Spleen (tissue), 11 donors: ENCODE results near the gene ARHGAP45. TPM values are rescaled to one million over a fixed set of nuclear protein-coding genes. Genes with fewer than 3 reads are reported as not detected.

ENCODE experiments used
- DNase-seq: peaks from one replicate; pipeline ENCODE4 v3.0.0-alpha.2; 2020
- H3K27ac ChIP-seq, 8 donors: fragments of 200-600 bp; sonication (generic) in 7 of 8; 1 replicate in 4 of 8; 2 replicates in 4 of 8; pipeline versions ENCODE4 v1.5.0 to v1.8.0; 2016 to 2021; ENCODE audit warnings: inconsistent platforms in 4 of 8, mild to moderate bottlenecking in 4 of 8, moderate library complexity in 1 of 8
- H3K27me3 ChIP-seq, 7 donors: fragments of 200-600 bp; sonication (generic) in 6 of 7; replicated peaks in 1 of 7; 1 replicate in 4 of 7; 2 replicates in 3 of 7; pipeline versions ENCODE4 v1.5.0 to v1.8.0; 2016 to 2021; ENCODE audit warnings: inconsistent platforms in 3 of 7, mild to moderate bottlenecking in 1 of 7
- H3K36me3 ChIP-seq, 6 donors: fragments of 200-600 bp; sonication (generic) in 5 of 6; 1 replicate in 4 of 6; 2 replicates in 2 of 6; pipeline versions ENCODE4 v1.5.0 to v1.8.0; 2016 to 2021; ENCODE audit warnings: inconsistent platforms in 2 of 6
- H3K4me1 ChIP-seq, 6 donors: fragments of 200-600 bp; sonication (generic) in 5 of 6; 1 replicate in 3 of 6; 2 replicates in 3 of 6; pipeline versions ENCODE4 v1.5.0 to v1.8.0; 2016 to 2021; ENCODE audit warnings: inconsistent platforms in 3 of 6
- H3K4me3 ChIP-seq, 8 donors: fragments of 200-600 bp; sonication (generic) in 7 of 8; 1 replicate in 4 of 8; 2 replicates in 4 of 8; pipeline versions ENCODE4 v1.5.0 to v1.8.0; 2016 to 2021; ENCODE audit warnings: inconsistent platforms in 4 of 8, mild to moderate bottlenecking in 4 of 8, moderate library complexity in 2 of 8
- H3K9me3 ChIP-seq, 8 donors: fragments of 200-600 bp; sonication (generic) in 7 of 8; 1 replicate in 4 of 8; 2 replicates in 4 of 8; pipeline versions ENCODE4 v1.5.0 to v1.8.0; 2016 to 2021; ENCODE audit warnings: inconsistent platforms in 4 of 8
- POLR2A ChIP-seq, 3 donors: fragments of 450-650 bp; IDR thresholded peaks; one replicate each; pipeline ENCODE4 v1.5.1; 2017; ENCODE audit warnings: antibody characterized with exemption in 3 of 3, mild to moderate bottlenecking in 1 of 3
- POLR2AphosphoS5 ChIP-seq, 3 donors: sonication (generic); formaldehyde crosslinking; IDR thresholded peaks; one replicate each; pipeline ENCODE4 v1.5.1; 2017; ENCODE audit warnings: antibody characterized with exemption in 3 of 3
- WGBS, 5 donors: extraction: QIAGEN DNeasy Blood & Tissue Kit in 3 of 5; methylation state at CpG; one replicate each; pipeline versions ENCODE4 v1.1.5 to v1.1.7; 2013 to 2018; 5-methylcytosine and 5-hydroxymethylcytosine counted together
- intact Hi-C: fragments of 100-400 bp; cut with DNase I; formaldehyde crosslinking; loops from one replicate; pipeline ENCODE4 v1.15.0; 2023; ENCODE audit warnings: low total_unique reads
- polyA plus RNA-seq, 3 donors: library from polyadenylated mRNA; stranded (reverse); fragments of 200-250 nt; gene quantifications; one replicate each; pipeline ENCODE4 v1.2.1, GENCODE V29; 2013
- total RNA-seq, 7 donors: library from RNA; depleted of rRNA in 3 of 7; stranded (reverse); fragments of >200 nt in 3 of 7; fragmentation: NEBNext Ultra II Directional in 4 of 7; extraction: Animal tissue kit (Norgen Biotek cat#: 25700) in 4 of 7; gene quantifications; one replicate each; pipeline versions ENCODE4 v1.1.0 to v1.2.1, GENCODE V29; 2016 to 2021
- TF ChIP-seq, protein P1 (sequence below), 11 experiments: fragments of 200-600 bp in 7 of 11; fragments of 450-650 bp in 4 of 11; sonication (generic) in 4 of 11; IDR thresholded peaks in 8 of 11; conservative IDR thresholded peaks in 3 of 11; 1 replicate in 7 of 11; 2 replicates in 4 of 11; pipeline versions ENCODE4 v1.4.0 to v1.8.0; 2016 to 2021; ENCODE audit warnings: antibody characterized with exemption in 11 of 11, inconsistent platforms in 4 of 11, mild to moderate bottlenecking in 1 of 11
- donor health status: healthy with polysubstance abuse.
- donor health status: DM: no; HTN: no; CAD: no; lungs with moderate emphysema.
- donor health status: DM: no; HTN: no; CAD: no.
- donor health status: Bipolar disorder and iron deficiency.
- donor health status: healthy.
- donor health status: DM: no; HTN: no; CAD: no.
- donor health status: DM: yes; HTN: yes; CAD: no.

The ARHGAP45 gene
- total and polyA plus RNA-seq, 10 donors = 161 to 356 (median 245) TPM

DNA sequence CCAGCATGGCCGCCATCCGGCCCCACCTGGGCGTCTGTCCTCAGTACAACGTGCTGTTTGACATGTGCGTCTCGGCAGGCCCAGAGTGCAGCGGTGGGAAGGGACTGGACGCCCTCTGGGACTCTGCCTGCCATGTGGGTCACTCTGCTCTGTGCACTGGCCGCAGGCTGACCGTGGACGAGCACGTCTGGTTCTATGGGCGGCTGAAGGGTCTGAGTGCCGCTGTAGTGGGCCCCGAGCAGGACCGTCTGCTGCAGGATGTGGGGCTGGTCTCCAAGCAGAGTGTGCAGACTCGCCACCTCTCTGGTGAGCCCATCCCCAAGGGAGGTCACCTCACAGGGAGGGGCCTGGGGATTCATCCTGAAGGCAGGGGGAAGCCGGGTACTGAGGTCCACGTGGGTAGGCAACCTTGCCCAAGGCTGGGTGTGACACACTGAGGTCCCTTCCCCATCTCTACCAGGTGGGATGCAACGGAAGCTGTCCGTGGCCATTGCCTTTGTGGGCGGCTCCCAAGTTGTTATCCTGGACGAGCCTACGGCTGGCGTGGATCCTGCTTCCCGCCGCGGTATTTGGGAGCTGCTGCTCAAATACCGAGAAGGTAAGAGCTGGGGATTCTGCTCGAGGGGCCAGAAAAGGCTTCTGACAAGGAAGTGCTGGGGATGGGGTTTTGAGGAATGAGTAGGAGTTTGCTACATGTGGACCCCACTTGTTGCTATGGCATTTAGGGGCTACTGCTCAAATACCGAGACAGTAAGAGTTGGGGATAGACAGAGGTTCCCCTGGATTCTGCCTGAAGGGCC, 15.8 kb upstream of the ARHGAP45 start:
- Histone ChIP-seq H3K4me1 (peaks cover 0 to 18% (median 9%) of the 10 kb centered on the region in 6 donors), H3K27me3 (no peaks in the 10 kb centered on the region), H3K9me3 (peaks cover 0 to 16% (median 6%) of the 10 kb centered on the region in 8 donors), H3K27ac (no peak overlapping the region), H3K36me3 (peaks cover 0 to 68% (median 36%) of the 10 kb centered on the region in 6 donors), H3K4me3 (no peak overlapping the region)
- TF ChIP-seq POLR2A (IDR thresholded peaks at IDR 0.05) (no peak), POLR2AphosphoS5 (IDR thresholded peaks at IDR 0.05) (peak in 1 of 3 donors; percentile 43)
- WGBS, 5 donors = 90 to 94% (median 92%) methylated on average over 21 to 31 of the region's 31 CpGs
- no peak for DNase-seq
- intact Hi-C loops = no loop called here

DNA sequence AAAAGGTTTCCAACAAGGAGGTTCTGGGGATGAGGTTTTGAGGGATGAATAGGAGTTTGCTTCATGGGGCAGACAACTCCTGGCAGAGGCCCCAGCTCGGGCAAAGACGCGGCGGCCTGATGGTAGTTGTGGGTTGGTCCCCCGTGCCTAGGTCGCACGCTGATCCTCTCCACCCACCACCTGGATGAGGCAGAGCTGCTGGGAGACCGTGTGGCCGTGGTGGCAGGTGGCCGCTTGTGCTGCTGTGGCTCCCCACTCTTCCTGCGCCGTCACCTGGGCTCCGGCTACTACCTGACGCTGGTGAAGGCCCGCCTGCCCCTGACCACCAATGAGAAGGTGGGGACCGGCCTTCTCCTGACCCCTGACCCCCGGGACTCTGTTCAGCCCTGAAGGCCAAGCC, 15.2 kb upstream of the ARHGAP45 start:
- intact Hi-C loops = no loop called here

DNA sequence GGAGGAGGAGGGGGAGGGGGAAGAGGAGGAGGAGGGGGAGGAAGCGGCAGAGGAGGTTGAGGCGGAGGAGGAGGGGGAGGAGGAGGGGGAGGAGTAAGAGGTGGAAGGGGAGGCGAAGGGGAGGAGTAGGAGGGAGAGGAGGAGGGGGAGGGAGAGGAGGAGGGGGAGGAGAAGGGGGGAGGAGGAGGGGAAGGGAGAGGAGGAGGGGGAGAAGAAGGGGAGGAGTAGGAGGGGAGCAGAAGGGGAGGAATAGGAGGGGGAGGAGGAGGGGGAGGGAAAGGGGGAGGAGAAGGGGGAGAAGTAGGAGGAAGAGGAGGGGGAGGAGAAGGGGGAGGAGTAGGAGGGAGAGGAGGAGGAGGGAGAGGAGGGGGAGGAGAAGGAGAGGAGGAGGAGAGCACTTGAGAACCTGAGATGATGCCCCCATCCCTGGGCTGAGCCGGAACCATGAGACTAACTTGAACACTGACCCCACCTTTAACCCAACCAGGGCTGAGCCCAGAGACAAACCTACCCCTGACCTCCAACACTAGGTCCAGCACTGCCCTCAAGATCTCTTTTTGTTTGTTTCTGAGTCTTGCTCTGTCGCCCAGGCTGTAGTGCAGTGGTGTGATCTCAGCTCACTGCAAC, 14.5 kb upstream of the ARHGAP45 start:
- Histone ChIP-seq H3K27me3 (no peaks in the 10 kb centered on the region), H3K9me3 (peaks cover 7 to 29% (median 19%) of the 10 kb centered on the region in 8 donors), H3K36me3 (peaks cover 0 to 68% (median 34%) of the 10 kb centered on the region in 6 donors), H3K4me3 (no peak overlapping the region), H3K27ac (no peak overlapping the region), H3K4me1 (peaks cover 0 to 7% (median 2%) of the 10 kb centered on the region in 6 donors)
- intact Hi-C loops = no loop called here
- TF ChIP-seq, protein P1, sequence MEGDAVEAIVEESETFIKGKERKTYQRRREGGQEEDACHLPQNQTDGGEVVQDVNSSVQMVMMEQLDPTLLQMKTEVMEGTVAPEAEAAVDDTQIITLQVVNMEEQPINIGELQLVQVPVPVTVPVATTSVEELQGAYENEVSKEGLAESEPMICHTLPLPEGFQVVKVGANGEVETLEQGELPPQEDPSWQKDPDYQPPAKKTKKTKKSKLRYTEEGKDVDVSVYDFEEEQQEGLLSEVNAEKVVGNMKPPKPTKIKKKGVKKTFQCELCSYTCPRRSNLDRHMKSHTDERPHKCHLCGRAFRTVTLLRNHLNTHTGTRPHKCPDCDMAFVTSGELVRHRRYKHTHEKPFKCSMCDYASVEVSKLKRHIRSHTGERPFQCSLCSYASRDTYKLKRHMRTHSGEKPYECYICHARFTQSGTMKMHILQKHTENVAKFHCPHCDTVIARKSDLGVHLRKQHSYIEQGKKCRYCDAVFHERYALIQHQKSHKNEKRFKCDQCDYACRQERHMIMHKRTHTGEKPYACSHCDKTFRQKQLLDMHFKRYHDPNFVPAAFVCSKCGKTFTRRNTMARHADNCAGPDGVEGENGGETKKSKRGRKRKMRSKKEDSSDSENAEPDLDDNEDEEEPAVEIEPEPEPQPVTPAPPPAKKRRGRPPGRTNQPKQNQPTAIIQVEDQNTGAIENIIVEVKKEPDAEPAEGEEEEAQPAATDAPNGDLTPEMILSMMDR (IDR thresholded peaks at IDR 0.05 in 8 of 11, conservative IDR thresholded peaks at IDR 0.05 in 3 of 11) = no peak
- TF ChIP-seq POLR2AphosphoS5 (IDR thresholded peaks at IDR 0.05) = no peak
- no peak for TF ChIP-seq POLR2A (IDR thresholded peaks at IDR 0.05)
- WGBS, 5 donors = 77 to 89% (median 83%) methylated on average over 2 to 5 of the region's 5 CpGs
- no peak for DNase-seq

More for the DNA sequence above, 15.2 kb upstream of the ARHGAP45 start:
- H3K4me3 ChIP-seq = no peak overlapping the region
- no peak for DNase-seq
- TF ChIP-seq POLR2AphosphoS5 (IDR thresholded peaks at IDR 0.05) (peak in 1 of 3 donors; percentile 19), POLR2A (IDR thresholded peaks at IDR 0.05) (no peak)
- TF ChIP-seq, protein P1 (IDR thresholded peaks at IDR 0.05 in 8 of 11, conservative IDR thresholded peaks at IDR 0.05 in 3 of 11) = no peak
- no peak overlapping the region for H3K27ac ChIP-seq
- no peaks in the 10 kb centered on the region for H3K27me3 ChIP-seq
- peaks cover 2 to 22% (median 12%) of the 10 kb centered on the region in 8 donors for H3K9me3 ChIP-seq
- peaks cover 0 to 68% (median 38%) of the 10 kb centered on the region in 6 donors for H3K36me3 ChIP-seq
- H3K4me1 ChIP-seq = peaks cover 0 to 14% (median 6%) of the 10 kb centered on the region in 6 donors
- WGBS, 5 donors = 85 to 94% (median 90%) methylated on average over 9 to 17 of the region's 17 CpGs

DNA sequence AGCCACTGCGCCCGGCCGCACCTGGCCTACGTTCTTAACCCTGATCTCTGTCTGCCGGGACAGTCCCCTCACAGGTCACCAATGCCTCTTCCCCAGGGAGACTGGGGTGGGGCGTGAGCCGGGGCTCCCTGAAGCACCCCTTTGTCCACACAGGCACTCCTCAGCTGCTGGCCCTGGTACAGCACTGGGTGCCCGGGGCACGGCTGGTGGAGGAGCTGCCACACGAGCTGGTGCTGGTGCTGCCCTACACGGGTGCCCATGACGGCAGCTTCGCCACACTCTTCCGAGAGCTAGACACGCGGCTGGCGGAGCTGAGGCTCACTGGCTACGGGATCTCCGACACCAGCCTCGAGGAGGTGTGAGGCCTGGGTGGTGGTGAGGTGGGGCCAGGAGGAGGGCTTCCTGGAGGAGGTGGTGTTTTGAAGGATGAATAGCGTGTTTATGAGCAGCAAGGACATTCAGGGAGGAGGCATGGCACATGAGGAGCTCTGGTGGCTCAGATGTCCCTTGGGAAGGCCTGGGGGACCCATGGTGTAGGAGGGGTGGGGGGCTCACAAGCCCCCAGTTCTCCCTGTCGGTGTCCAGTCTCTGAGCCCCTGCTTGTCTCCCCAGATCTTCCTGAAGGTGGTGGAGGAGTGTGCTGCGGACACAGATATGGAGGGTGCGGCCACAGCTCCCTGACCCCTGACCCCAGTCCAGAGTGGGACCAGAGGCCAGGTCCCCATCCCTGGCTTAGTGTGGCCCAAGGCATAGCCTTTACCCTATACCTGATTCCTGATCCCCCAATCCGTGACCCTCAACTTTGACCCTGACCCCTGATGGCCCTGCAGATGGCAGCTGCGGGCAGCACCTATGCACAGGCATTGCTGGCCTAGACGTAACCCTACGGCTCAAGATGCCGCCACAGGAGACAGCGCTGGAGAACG, 13.5 kb upstream of the ARHGAP45 start:
- Histone ChIP-seq H3K4me1 (peaks cover 0 to 12% (median 5%) of the 10 kb centered on the region in 6 donors), H3K27ac (no peak overlapping the region), H3K4me3 (no peak overlapping the region), H3K36me3 (peaks cover 0 to 73% (median 37%) of the 10 kb centered on the region in 6 donors), H3K27me3 (no peaks in the 10 kb centered on the region), H3K9me3 (peaks cover 14 to 39% (median 29%) of the 10 kb centered on the region in 8 donors)
- intact Hi-C loops = no loop called here
- 84 to 94% (median 92%) methylated on average over 18 to 31 of the region's 31 CpGs for WGBS, 5 donors
- no peak for DNase-seq
- TF ChIP-seq POLR2AphosphoS5 (IDR thresholded peaks at IDR 0.05) = peak in 1 of 3 donors; percentile 24
- no peak for TF ChIP-seq POLR2A (IDR thresholded peaks at IDR 0.05)
- TF ChIP-seq, protein P1 (IDR thresholded peaks at IDR 0.05 in 8 of 11, conservative IDR thresholded peaks at IDR 0.05 in 3 of 11) = no peak
